ENCODE data around the gene IL20RB.

The IL20RB gene, protein sequence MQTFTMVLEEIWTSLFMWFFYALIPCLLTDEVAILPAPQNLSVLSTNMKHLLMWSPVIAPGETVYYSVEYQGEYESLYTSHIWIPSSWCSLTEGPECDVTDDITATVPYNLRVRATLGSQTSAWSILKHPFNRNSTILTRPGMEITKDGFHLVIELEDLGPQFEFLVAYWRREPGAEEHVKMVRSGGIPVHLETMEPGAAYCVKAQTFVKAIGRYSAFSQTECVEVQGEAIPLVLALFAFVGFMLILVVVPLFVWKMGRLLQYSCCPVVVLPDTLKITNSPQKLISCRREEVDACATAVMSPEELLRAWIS

GRCh38 chr3:136957751-136958288, at the start of gene IL20RB:
TSS of gene IL20RB (plus strand) at chr3:136957983. CDS start at chr3:136958114, 131 bp downstream.
- no peak for DNase-seq

DNA sequence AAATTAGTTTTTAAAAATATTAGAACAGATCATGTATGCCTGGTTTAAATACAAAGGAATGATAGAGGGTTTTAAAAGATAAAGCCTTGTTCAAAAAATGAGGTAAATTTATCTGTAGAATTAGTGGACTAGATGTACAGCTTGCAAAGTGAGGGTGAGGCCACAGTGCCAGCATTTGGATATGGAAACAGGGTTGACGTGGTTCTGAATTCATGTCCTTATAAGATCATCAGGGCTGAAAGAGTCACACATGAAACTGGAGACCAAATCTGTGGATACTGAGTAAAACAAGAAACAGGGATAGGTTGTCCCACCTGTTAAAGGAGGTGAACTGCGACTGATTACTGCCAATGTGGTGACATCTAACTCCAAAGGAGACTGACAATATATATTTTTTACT, 49.5 kb upstream of the IL20RB start:
- DNase-seq: no peak

- no peak for DNase-seq
These were observed 48.6 kb upstream of the IL20RB start for GRCh38 chr3:136909187-136909586.

GRCh38 chr3:136910697-136911096, 47.1 kb upstream of the IL20RB start:
- DNase-seq: no peak

GRCh38 chr3:136913168-136913567, 44.6 kb upstream of the IL20RB start:
- no peak for DNase-seq

DNA sequence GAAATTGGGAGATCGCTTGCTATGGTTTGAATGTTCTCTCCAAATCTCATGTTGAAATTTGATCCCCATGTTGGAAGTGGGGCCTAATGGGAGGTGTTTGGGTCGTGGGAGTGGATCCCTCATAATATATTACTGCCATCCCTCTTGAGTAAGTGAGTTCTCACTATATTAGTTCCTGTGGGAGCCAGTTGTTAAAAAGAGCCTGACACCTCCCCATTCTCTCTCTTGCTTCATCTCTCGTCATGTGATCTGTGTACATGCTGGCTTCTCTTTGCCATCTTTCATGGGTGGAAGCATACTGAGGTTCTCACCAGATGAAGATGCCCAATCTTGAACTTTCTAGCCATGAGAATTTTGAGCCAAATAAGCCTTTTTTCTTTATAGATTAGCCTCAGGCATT, 43.0 kb upstream of the IL20RB start:
- DNase-seq: no peak

- DNase-seq: no peak
These were observed 41.6 kb upstream of the IL20RB start for GRCh38 chr3:136916223-136916622.

GRCh38 chr3:136919799-136920580, 37.8 kb upstream of the IL20RB start:
- peak; percentile 30 for DNase-seq

DNA sequence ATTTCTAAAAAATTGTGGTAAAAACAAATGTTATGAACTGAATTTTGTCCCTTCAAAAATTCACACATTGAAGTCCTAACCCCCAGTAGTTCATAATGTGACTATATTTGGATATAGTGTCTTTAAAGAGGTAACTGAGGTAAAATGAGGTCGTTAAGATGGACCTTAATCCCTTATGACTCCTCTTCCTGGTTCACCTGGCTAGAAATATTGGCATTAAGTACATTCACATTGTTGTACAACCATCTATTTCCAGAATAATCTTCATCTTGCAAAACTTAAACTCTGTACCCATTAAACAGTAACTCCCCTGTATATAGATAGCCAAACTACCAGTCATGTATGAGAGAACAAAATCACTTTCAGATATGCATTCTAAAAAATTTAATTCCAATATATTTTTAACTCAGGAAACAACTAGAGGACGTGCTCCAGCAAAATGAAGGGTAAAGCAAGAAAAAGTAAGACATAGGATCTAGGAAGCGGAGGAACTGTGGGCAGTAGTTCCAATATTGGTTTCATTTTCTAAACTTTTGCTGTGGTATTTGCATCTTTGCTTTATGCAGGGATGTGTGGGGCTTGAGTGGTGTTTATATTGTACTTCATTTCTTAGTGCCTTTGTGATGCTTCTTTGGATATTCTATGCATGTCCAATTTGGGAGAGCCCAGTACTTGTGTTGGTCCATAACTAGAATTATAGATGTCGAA, 36.7 kb upstream of the IL20RB start:
- no peak for DNase-seq

GRCh38 chr3:136925425-136926190, 32.2 kb upstream of the IL20RB start:
- no peak for DNase-seq

GRCh38 chr3:136928240-136928639, 29.5 kb upstream of the IL20RB start:
- DNase-seq: no peak

DNA sequence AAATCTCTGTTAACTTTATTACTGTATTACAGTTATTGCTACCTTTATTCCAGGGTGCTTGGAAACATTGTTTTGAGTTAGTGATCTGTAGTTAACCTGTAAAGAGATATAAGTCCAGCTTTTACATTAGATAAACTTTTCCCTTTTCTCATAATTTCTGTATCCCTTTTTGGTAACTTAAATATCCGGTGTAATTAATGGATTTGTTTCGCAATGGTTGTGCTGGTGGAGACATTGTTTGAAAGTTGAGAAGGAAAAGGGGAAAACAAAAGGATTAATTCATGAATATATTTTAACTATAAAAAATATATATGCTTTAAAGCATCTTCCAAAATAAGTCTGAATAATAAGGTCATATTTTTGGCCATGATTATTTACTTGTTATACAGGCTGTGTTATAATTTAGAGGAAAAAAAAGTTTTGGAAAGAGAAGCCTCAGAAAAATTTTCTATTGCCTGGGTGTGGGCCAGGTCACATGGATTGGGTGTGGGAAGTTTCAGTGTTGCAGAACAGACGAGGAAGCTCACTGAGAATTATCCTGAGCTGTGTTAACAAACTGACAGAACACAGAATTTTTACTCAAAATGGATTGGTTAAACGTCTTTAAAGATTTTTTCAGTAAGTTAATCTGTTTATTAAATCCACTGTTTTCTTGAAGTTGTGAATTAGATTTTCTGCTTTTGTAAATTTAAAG, 27.7 kb upstream of the IL20RB start:
- no peak for DNase-seq

GRCh38 chr3:136931606-136932005, 26.2 kb upstream of the IL20RB start:
- DNase-seq: no peak

DNA sequence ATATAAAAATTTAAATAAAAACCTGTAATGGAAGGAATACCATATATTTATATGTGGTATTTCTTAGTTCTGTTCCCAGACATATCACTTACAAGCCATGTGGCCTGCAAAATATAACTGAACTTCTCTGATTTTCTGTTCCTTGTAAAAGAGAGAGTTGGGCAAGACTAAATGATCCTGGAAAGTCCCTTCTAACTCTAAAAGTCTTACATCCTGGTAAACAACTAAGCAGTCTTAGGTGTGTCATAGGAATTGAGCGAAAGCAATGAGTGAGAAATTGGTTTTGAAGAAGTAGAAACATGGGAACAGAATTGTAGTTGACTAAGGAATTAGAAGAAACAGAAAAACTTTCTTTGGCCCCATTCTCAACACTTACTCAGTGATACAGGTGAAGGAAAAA, 25.3 kb upstream of the IL20RB start:
- no peak for DNase-seq

- no peak for DNase-seq
These were observed 24.6 kb upstream of the IL20RB start for GRCh38 chr3:136932978-136933772.

GRCh38 chr3:136937175-136937574, 20.6 kb upstream of the IL20RB start:
- DNase-seq: no peak

- no peak for DNase-seq
These were observed 19.9 kb upstream of the IL20RB start for GRCh38 chr3:136937851-136938250.

GRCh38 chr3:136938334-136938733, 19.4 kb upstream of the IL20RB start:
- DNase-seq: no peak

DNA sequence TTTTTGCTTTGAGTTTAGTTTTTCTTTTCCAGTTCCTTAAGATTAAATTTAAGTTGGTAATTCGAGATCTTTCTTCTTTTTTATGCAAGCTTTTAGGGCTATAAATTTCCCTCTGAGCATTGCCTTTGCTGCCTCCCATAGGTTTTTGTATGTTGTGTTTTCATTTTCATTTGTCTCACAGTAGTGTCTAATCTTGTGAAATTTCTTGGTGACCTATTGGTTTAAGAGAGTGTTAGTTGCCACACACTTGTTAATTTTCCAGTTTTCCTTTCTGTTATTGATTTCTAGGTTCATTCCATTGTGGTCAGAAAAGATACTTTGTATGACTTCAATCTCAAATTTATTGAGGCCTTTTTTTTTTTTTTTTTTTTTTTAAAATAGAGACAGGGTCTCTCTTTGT, 18.3 kb upstream of the IL20RB start:
- DNase-seq: no peak

GRCh38 chr3:136942803-136943202, 15.0 kb upstream of the IL20RB start:
- DNase-seq: no peak

- DNase-seq: no peak
These were observed 14.3 kb upstream of the IL20RB start for GRCh38 chr3:136943436-136943835.
